Mononuclear cell (primary cell): ENCODE results near the gene C10orf90. TPM values are rescaled to one million over a fixed set of nuclear protein-coding genes. Genes with fewer than 3 reads are reported as not detected.

Experiments used
- H3K27me3 ChIP-seq: 2 replicates; pipeline ENCODE4 v1.6.0; 2011; ENCODE audit warnings: low read length, control low read depth; ENCODE audit not compliant: insufficient read depth
- H3K4me1 ChIP-seq: 2 replicates; pipeline ENCODE4 v1.5.1; 2011; ENCODE audit warnings: mild to moderate bottlenecking, low read length, control low read depth; ENCODE audit not compliant: insufficient read depth
- H3K4me3 ChIP-seq: 2 replicates; pipeline ENCODE4 v1.5.1; 2011; ENCODE audit warnings: mild to moderate bottlenecking, low read length, moderate library complexity
- H3K9me3 ChIP-seq: 2 replicates; pipeline ENCODE4 v1.5.1; 2011; ENCODE audit warnings: low read depth, mild to moderate bottlenecking, control low read depth, low read length
- total RNA-seq: library from RNA; depleted of rRNA; stranded (reverse); fragments of >200 nt; gene quantifications from one replicate; pipeline ENCODE4 v1.2.3, GENCODE V29; 2012

C10orf90 gene
- total RNA-seq, 1 donor: not detected

- Histone ChIP-seq H3K9me3 (no peaks in the 10 kb centered on the region), H3K27me3 (no peaks in the 10 kb centered on the region), H3K4me3 (no peak overlapping the region), H3K4me1 (no peaks in the 10 kb centered on the region)
Observed at GRCh38 chr10:126663328-126663727, 7.2 kb downstream of the C10orf90 start.

- Histone ChIP-seq H3K4me3 (no peak overlapping the region), H3K27me3 (no peaks in the 10 kb centered on the region), H3K9me3 (no peaks in the 10 kb centered on the region), H3K4me1 (no peaks in the 10 kb centered on the region)
Observed at GRCh38 chr10:126661841-126662515, 8.5 kb downstream of the C10orf90 start.

GRCh38 chr10:126661356-126661755, 9.1 kb downstream of the C10orf90 start:
- H3K4me1 ChIP-seq: no peaks in the 10 kb centered on the region
- H3K27me3 ChIP-seq: no peaks in the 10 kb centered on the region
- no peaks in the 10 kb centered on the region for H3K9me3 ChIP-seq
- no peak overlapping the region for H3K4me3 ChIP-seq

- H3K4me1 ChIP-seq: no peaks in the 10 kb centered on the region
- no peaks in the 10 kb centered on the region for H3K27me3 ChIP-seq
- H3K9me3 ChIP-seq: no peaks in the 10 kb centered on the region
- H3K4me3 ChIP-seq: no peak overlapping the region
Observed at GRCh38 chr10:126659750-126660149, 10.7 kb downstream of the C10orf90 start.

- Histone ChIP-seq H3K9me3 (no peaks in the 10 kb centered on the region), H3K27me3 (no peaks in the 10 kb centered on the region), H3K4me1 (no peaks in the 10 kb centered on the region), H3K4me3 (no peak overlapping the region)
Observed at GRCh38 chr10:126658928-126659327, 11.6 kb downstream of the C10orf90 start.

GRCh38 chr10:126654579-126654978, 15.9 kb downstream of the C10orf90 start:
- Histone ChIP-seq H3K4me1 (no peaks in the 10 kb centered on the region), H3K4me3 (no peak overlapping the region), H3K9me3 (no peaks in the 10 kb centered on the region), H3K27me3 (no peaks in the 10 kb centered on the region)

GRCh38 chr10:126651467-126651866, 19.0 kb downstream of the C10orf90 start:
- Histone ChIP-seq H3K4me1 (no peaks in the 10 kb centered on the region), H3K27me3 (no peaks in the 10 kb centered on the region), H3K9me3 (no peaks in the 10 kb centered on the region), H3K4me3 (no peak overlapping the region)

- Histone ChIP-seq H3K27me3 (no peaks in the 10 kb centered on the region), H3K4me3 (no peak overlapping the region), H3K9me3 (no peaks in the 10 kb centered on the region), H3K4me1 (no peaks in the 10 kb centered on the region)
Observed at GRCh38 chr10:126650161-126650560, 20.3 kb downstream of the C10orf90 start.

- no peaks in the 10 kb centered on the region for H3K9me3 ChIP-seq
- no peaks in the 10 kb centered on the region for H3K27me3 ChIP-seq
- no peak overlapping the region for H3K4me3 ChIP-seq
- no peaks in the 10 kb centered on the region for H3K4me1 ChIP-seq
Observed at GRCh38 chr10:126647116-126647515, 23.4 kb downstream of the C10orf90 start.

- Histone ChIP-seq H3K4me3 (no peak overlapping the region), H3K27me3 (no peaks in the 10 kb centered on the region), H3K4me1 (no peaks in the 10 kb centered on the region), H3K9me3 (no peaks in the 10 kb centered on the region)
Observed at GRCh38 chr10:126646110-126646509, 24.4 kb downstream of the C10orf90 start.

GRCh38 chr10:126640401-126640800, 30.1 kb downstream of the C10orf90 start:
- no peaks in the 10 kb centered on the region for H3K27me3 ChIP-seq
- no peak overlapping the region for H3K4me3 ChIP-seq
- H3K9me3 ChIP-seq: no peaks in the 10 kb centered on the region
- H3K4me1 ChIP-seq: no peaks in the 10 kb centered on the region

- Histone ChIP-seq H3K27me3 (no peaks in the 10 kb centered on the region), H3K9me3 (no peaks in the 10 kb centered on the region), H3K4me3 (no peak overlapping the region), H3K4me1 (no peaks in the 10 kb centered on the region)
Observed at GRCh38 chr10:126639084-126639483, 31.4 kb downstream of the C10orf90 start.

- H3K9me3 ChIP-seq: no peaks in the 10 kb centered on the region
- no peak overlapping the region for H3K4me3 ChIP-seq
- H3K4me1 ChIP-seq: no peaks in the 10 kb centered on the region
- H3K27me3 ChIP-seq: no peaks in the 10 kb centered on the region
Observed at GRCh38 chr10:126638542-126638941, 32.0 kb downstream of the C10orf90 start.

- Histone ChIP-seq H3K4me3 (no peak overlapping the region), H3K9me3 (no peaks in the 10 kb centered on the region), H3K27me3 (no peaks in the 10 kb centered on the region), H3K4me1 (no peaks in the 10 kb centered on the region)
Observed at GRCh38 chr10:126637501-126637900, 33.0 kb downstream of the C10orf90 start.

GRCh38 chr10:126634911-126635310, 35.6 kb downstream of the C10orf90 start:
- Histone ChIP-seq H3K9me3 (no peaks in the 10 kb centered on the region), H3K4me3 (no peak overlapping the region), H3K27me3 (no peaks in the 10 kb centered on the region), H3K4me1 (no peaks in the 10 kb centered on the region)

GRCh38 chr10:126634347-126634746, 36.1 kb downstream of the C10orf90 start:
- Histone ChIP-seq H3K4me1 (no peaks in the 10 kb centered on the region), H3K4me3 (no peak overlapping the region), H3K27me3 (no peaks in the 10 kb centered on the region), H3K9me3 (no peaks in the 10 kb centered on the region)
